Middle frontal gyrus (tissue), 1 donor: ENCODE results near the gene IP6K1.
"Not testable (repeated sequence)": the region's sequence is repeated elsewhere in the genome, so short reads cannot be mapped to it uniquely, and the experiment has no call there.

Experiments
- DNase-seq: peaks from one replicate; pipeline ENCODE4 v3.0.0-alpha.2; 2015; ENCODE audit warnings: low spot score; ENCODE audit errors: extremely low spot score

Gene IP6K1

DNA sequence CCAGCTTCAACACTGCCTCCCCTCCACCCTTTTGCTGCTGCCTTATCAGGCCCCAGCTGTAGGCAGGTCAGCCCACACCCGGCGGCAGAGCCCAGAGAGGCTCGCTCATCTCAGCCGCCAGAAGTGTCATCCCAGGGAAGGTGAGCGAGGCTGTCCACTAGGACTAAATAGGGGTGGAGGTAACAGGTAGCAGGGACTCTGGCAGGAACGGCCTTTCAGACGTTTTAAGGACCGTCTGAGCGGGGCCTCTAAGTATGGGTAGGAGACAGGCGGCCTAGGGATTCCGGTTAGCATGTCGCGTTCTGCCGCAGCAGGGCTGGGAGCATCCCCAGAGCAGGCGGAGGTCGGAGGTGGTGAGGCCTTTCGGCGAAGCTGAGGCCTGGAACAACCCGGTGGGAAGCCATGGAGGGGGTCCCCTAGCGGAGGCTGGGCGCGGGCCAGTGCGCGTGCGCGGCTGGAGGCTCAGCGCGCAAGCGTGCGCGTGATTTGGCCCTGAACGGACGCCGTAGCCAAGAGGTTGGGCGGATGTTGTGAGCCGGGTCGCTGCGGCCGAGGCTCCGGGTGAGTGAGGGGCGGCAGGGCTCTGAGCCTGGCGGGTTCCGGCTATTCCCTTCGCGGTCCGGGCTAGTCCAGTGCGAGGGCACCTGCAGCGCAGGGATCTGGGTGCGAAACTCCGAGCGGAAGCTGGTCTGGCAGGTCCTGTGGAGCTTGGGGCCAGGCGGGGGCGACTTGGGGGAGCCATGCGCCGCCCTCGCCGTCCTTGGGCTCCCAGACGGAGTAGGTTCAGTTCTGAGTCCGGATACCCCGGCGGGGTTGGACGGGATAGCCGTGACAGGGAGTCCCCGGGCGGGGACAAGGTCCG, 97.1 kb downstream of the IP6K1 start, which contains the start of the genes MST1 and RNF123:
TSS of gene MST1 (minus strand) at position 429 of the 862 bp plus-strand sequence. CDS start 783 bp downstream, outside the sequence.
TSS of gene RNF123 (plus strand) at position 512 of the 862 bp plus-strand sequence. CDS start 1,609 bp downstream, outside the sequence.
- DNase-seq = peak; percentile 77

DNA sequence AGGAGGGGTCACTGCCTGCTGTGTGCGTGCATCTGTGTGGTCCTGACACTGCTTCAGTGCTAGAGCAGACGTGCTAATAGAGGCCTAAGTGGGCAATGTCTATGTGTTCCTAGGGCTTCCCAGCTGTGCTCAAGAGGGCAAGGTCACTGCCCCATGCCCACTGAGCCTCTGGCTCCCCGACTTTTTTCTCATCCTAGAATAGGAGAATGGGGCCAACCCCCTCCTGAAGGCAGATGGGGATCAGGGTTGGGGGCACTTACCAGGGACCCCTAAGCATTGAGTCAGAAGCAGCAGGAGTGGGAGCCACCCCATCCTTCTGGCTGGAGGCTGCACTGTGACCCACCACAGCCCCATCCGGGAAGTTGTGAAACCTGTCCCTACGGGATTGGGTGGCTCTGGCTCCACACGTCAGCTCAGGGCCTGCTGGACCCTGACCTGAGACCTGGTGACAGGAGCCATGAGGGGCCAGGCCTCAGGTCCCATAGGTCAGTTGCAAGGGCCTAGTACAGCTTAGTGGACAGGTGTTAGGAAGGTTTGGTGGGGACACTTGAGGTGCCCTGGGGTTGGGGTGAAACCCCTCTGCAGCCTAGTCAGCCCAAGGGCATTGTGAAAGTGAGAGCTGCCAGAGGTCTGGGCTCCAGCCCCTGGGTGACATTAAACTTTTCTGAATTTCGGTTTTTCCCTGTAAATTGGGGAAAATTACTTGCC, 97.8 kb downstream of the IP6K1 start:
- not testable (repeated sequence) for DNase-seq

DNA sequence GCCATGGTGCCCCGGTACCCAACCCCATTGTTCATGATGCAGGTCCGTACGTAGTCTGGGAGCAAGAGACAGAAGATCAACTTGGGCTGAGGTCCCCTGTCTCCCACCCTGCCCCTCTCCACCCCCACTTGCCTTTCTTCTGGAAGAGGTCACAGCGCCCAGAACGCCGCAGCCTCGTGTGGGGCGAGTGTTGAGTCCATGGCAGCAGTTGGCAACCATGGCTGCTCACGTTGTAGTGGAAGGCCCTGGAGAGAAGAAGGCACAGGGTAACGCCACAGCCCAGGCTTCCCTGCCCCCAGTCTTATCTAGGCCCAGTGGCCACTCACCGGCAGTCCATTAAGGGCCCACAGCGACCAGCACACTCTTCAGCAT, 98.9 kb downstream of the IP6K1 start:
- not testable (repeated sequence) for DNase-seq

DNA sequence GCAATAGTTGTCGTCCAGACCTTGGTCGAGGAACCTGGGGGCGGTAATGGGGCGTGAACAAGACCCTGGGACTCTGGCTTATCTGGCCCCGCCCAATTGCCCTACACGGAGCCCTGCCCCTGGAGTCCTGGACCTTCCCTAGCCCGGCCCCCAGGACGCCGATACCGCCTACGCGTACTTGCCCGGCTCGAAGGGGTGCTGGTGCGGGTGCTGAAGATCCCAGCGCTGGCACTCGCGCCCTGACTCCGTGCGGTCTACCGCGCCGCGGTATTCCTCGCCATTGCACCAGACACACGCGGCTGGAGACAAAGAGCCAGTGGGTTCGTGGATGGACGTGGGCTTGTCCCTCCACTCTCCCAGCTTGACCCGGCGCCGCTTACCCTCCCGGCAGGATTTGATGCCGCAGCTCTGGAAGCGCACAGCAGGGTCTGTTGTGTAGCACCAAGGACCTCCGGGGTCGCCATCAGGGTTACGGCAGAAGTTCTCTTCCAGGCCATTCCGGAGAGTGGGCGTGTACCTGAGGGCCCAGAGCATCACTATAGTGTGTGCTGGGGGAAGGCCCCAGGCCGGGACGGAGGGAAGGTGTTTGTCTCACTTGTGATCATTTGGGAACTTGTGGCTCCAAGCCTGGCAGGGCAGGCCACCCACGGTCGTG, 99.4 kb downstream of the IP6K1 start:
- not testable (repeated sequence) for DNase-seq

DNA sequence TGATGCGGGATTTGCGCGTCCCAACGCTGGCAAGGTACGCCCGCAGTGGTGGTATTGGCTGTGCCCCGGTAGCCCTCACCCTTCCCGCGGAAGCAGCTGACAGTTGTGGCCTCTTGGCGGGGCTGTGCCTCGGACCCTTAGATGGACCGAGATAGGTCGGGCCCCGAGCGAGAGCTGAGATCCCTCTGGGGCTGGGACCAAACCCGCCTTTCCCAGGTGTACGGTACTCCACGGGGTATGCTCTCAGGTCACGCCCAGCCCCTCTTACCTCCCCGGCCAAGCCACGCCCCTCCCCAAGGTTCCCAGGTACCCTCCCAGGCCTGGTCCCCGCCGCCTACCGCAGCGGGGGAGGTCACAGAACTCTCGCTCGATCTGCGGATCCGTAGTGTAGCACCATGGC, 100.0 kb downstream of the IP6K1 start:
- not testable (repeated sequence) for DNase-seq

DNA sequence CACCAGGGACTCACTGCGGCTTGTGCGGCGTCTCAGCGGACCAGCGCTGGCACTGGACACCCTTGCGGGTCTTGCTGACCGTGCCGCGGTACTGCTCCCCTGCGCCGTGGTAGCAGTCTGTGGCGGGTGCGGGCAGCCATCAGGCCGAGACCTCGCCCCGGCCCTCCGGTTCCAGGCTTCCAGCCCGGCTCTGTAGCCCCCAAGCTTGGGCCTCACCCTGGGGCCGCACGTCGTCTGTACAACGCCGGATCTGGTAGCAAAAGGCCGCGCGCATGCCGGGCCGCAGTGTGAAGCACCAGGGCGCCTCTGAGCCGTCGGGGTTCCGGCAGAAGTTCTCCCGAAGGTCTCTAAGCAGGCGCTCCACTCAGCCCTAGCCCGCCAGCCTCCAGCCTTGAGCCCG, 100.5 kb downstream of the IP6K1 start:
- not testable (repeated sequence) for DNase-seq

DNA sequence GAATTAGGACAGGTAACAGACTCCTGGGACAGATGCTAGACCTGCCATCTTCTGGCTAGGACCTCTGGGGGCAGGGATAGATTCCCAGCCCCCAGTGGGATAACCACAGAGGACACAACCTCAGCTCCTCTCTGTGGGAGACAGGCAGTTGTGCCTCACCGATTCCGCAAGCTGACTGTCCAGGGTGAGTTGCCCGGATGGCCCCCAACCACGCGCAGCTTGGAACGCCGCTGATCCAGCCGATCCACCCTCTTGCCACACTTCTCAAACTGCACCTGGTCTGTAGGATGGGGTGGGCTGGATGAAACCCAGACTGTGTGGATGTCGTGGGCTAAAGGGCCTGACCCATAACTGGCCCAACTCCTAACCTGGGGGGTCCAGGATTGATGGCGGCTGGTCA, 101.2 kb downstream of the IP6K1 start:
- DNase-seq = not testable (repeated sequence)

DNA sequence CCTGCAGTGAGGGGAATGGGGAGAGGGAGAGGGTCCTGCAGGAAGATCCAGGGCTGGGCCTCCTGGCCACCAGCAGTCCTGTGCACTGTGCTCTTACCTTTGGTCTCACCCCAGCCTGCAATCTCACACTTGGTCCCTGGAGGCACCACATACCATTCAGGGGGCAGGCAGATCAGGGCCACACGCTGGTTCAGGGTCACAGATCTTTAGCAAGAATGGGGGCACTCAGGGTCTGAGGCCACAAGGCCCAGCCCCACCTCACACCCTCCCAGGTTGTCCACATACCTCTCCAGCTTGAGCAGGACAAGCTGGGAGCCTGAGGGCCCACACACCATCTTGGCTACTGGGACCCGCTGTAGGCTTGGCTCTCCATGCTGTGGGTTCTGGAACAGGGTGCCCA, 101.9 kb downstream of the IP6K1 start:
- DNase-seq = not testable (repeated sequence)

DNA sequence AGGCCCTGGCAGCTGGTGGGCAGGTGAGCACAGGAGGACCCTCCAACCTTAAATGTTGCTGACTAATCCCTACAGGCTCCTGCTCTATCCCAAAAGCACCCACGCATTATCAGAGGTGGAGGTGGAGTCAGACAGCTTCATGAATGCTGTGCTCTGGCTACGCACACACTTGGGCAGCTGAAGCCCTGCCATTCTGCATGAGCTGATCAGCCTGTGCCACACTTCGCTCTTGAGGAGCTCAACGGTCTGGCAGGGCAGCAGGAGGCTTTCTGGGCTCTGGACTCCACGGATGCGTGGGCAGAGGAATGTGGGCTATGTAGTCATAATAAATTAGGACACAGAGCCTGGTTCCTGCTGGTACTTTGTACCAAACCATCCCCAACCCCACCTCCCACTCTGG, 103.2 kb downstream of the IP6K1 start:
- DNase-seq = no peak

DNA sequence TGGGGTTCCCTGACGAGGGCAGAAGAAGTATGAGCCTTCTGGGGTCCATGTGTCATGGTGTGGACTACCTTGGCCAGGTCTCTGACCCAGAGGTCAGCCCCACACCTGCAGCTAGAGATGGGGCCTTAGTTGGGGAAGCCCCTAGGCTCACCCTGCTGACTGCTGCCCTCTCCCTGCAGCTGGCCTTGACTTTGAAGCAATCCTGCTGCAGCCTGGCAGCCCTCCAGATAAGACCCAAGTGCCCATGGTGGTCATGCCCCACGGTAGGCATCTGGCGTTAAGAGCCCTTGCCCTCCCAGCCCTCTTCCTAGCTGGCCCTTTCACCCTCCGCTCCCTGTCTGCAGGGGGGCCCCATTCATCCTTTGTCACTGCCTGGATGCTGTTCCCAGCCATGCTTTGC, 104.8 kb downstream of the IP6K1 start:
- DNase-seq = no peak

DNA sequence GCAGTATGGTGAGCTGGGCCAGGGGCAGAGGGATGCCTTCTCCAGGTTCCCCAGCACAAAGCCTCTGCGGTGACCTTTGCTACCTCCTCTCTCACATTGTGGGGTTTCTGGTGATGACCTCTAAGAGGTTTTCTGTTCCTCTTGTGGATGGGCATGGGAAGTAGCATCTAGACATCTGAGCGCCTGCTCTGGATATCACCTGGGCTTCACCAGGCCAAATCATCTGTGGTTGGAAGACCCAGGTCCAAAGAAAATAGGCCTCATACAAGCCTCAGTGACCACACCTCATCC, 105.2 kb downstream of the IP6K1 start:
- DNase-seq = no peak

DNA sequence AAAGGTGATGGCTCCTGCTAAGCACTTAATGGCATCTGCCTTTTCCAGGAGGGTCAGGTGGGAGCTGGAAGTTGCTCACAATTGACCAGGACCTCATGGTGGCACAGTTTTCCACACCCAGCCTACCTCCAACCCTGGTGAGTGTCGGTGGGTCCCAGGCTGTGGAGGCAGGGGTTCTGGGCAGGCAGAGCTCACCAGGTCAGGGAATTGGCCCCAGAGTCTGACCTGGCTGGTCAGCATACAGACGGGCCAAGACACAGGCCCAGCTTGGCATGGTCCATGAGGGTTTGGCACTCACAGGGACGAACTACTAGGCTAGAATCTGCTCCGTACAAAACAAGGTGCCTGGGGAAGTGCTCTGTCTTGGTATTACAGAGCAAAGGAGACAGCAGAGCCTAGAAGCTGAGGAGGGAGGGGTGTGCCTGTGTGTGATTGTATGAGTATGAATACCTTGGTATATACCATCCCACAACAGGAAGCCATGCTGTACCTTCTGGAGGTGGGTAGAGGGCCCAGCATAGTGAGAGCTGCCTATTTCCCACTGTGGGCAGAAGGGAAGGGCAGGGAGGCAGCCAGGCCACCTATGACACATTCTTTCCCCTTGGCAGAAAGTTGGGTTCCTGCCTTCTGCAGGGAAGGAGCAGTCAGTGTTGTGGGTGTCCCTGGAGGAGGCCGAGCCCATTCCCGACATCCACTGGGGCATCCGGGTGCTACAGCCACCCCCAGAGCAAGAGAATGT, 105.7 kb downstream of the IP6K1 start:
- no peak for DNase-seq

DNA sequence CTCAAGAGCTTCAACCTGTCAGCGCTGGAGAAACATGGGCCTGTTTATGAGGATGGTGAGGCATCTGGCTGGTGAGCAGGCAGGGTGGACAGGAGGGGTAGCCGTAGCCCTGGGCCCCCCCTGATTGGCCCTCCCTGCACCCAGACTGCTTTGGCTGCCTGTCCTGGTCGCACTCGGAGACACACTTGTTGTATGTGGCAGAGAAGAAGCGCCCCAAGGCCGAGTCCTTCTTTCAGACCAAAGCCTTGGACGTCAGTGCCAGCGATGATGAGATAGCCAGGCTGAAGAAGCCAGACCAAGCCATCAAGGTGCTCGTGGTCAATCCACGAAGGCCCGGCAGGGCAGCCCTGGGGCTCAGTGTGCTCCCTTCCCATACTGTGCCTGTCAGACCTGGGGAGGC, 110.4 kb downstream of the IP6K1 start:
- DNase-seq = no peak

DNA sequence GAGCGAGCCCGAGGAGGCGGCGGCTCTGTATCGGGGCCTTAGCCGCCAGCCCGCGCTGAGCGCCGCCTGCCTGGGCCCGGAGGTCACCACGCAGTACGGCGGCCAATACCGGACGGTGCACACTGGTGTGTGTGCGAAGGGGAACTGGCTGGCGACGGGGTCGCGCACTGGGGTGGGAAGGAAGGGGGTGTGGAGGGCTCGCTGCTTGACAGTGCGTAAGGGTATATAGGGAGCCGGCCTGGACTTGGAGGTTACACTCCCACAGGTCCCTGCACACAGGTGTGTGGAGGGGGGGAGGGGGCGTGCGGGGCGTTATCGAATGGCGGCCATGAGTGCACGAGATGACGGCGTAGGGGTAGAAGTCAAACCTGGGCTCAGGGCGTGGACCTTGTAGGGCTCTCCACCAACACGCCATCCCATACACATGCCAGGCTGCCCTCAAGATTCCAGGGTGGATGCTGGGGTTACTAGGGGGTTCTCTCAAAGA, 111.8 kb downstream of the IP6K1 start:
- no peak for DNase-seq
